Inferior parietal cortex (tissue), 1 donor: ENCODE data around the gene STRN3.
"Not testable (repeated sequence)": the region's sequence is repeated elsewhere in the genome, so short reads cannot be mapped to it uniquely, and the experiment has no call there.

Experiments used
- DNase-seq: peaks from one replicate; pipeline ENCODE4 v3.0.0-alpha.2; 2016; ENCODE audit errors: extremely low spot score

Gene STRN3

DNA sequence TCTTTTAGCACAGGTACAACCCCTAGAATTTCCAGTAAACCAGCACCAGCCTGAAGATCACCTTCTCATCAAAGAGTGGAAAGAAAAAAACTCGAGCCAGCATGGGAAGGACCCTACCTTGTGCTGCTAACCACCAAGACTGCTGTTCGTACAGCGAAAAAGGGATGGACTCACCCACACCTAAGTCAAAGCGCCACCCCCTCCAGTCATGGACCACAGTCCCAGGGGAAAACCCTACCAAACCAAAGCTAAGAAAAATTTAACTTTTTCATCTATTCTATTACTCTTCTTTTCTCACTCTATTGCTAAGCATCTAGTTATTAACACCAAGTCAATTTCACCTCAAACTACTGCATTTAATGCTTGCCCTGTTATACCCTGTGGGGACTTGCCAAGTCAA, 56.4 kb downstream of the STRN3 start:
- not testable (repeated sequence) for DNase-seq

DNA sequence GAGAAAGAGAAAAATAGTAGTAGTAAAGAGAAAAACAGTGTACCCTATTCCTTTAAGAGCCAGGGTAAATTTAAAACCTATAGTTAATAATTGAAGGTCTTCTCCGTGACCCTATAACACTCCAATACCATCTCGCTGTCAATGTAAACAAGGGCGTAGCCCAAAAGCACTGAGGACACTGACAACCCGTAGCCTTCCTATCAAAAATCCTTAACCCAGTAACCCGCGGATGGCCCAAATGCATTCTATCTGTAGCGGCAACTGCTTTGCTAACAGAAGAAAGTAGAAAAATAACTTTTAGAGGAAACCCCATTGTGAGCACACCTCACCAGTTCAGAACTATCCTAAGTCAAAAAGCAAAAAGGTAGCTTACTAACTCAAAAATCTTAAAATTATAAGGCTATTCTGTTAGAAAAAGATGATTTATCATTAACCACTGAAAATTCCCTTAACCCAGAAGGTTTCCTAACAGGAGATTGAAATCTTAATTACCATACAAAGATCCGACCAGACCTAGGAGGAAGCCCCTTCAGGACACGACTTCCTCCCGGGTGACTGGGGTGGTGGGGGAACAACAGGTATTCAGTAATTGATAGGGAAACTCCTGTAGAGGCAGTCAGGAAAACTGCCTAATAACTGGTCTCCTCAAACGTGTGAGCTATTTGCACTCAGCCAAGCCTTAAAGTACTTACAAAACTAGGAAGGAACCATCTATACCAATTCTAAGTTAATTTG, 58.6 kb downstream of the STRN3 start:
- not testable (repeated sequence) for DNase-seq

DNA sequence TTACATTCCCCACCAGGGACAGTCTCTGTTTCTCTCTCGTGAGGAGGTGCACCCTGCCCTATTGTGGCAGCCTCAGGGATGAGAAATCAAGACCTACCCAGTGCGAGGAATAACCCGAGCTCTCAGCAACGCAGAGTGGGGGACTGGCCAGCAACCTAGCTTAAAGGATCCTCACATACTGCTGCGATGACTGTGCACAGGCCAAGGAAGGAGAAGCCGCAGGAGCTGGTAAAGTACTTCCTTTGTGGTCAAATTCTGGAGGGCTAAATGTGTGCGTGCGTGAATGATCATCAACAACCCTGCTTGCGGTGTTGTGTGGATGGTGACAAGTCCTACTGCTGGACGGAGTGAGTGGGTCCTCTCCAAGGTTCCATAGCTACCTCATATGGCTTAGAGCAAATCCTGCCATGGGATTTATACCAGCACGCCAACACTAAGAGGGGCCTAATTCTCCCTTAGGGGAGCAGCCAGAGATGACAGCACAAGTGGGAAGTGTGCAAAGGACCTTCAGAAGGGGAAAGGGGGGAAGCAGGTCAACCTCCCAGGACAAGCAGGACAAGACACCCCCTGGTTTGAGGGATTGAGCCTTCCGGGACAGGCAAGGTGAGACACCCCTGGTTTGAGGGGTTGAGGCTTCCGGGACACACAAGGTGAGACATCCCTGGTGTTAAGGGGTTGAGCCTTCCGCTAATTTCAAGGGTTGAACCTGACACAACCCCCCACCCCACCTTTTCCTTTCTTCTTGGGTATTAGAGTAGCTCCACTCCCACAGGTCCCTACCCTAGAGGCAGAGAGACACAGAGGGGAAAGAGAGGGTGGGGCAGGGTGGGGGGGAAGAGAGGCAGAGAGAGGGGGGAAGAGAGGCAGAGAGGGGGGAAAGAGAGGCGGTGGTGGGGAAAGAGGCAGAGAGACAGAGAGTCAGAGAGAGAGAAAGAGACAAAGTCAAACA, 59.5 kb downstream of the STRN3 start:
- DNase-seq: no peak

GRCh38 chr14:30965861-30966260, 60.3 kb downstream of the STRN3 start:
- DNase-seq: not testable (repeated sequence)

DNA sequence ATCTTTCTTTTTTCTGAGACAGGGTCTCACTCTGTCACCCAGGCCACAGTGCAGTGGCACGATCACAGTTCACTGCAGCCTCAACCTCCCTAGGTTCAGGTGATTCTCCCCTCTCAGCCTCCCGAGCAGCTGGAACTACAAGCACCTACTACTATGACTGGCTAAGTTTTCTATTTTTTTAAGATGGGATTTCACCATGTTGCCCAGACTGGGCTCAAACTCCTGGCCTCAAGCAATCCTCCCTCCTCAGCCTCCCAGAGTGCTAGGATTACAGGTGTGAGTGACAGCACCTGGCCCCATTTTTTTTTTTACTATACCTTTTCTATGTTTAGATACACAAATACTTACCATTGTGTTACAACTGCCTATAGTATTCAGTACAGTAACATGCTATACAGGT, 63.6 kb downstream of the STRN3 start:
- not testable (repeated sequence) for DNase-seq

GRCh38 chr14:30961330-30961729, 64.8 kb downstream of the STRN3 start:
- DNase-seq: no peak

DNA sequence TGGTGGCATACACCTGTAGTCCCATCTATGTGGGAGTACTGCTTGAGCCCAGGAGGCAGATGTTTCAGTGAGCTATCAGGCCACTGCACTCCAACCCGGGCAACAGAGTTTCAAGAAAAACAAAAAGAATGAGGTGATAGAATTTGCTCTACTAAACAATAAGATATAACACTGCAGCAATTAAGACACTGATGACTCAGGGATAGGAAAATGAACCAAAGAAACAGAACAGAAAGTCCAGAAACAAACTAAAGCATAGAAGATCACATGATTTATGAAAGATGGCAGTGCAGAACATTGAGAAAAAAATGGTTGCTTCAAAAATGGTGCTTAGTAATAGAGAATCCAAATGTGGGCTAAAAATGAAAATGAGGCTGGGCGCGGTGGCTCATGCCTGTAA, 66.0 kb downstream of the STRN3 start:
- no peak for DNase-seq

- no peak for DNase-seq
These were observed 67.4 kb downstream of the STRN3 start for GRCh38 chr14:30958555-30959407.

GRCh38 chr14:30957813-30958370, 68.3 kb downstream of the STRN3 start:
- no peak for DNase-seq

- DNase-seq: no peak
These were observed 76.5 kb downstream of the STRN3 start for GRCh38 chr14:30949651-30950050.

- DNase-seq: no peak
These were observed 82.5 kb downstream of the STRN3 start for GRCh38 chr14:30943694-30944093.

DNA sequence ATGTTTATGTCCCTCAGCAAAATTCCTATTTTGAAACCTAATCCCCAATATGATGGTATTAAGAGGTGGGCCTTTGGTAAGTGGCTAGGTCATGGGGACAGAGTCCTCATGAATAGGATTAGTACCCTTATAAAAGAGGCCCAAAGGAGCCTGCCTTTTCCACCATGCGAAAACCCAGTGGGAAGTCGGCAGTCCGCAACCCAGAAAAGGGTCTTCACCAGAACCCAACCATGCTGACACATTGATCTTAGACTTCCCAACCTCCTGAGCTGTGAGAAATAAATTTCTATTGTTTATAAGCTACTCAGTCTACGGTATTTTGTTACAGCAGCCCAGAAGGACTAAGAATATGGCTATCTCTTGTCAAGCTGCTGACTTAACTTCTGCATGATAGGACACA, 85.3 kb downstream of the STRN3 start:
- DNase-seq: no peak

DNA sequence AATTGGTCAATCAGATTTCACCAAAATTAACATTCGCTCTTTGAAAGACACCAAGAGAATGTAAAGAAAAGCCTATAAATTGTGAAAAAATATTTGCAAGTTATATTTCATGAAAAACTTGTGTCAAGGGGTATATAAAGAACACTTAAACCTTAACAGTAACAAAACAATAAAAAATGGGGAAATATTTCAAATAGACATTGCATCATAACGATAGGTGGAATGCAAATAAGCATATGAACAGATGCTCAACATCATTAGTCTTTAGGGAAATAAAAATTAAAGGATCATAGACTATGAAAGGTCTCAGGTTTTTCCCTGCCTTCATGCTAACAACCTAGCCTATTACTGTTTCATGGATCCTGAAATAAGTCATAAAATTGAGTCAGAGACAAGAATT, 87.6 kb downstream of the STRN3 start:
- DNase-seq: no peak

GRCh38 chr14:30935445-30935844, 90.7 kb downstream of the STRN3 start:
- DNase-seq: no peak

DNA sequence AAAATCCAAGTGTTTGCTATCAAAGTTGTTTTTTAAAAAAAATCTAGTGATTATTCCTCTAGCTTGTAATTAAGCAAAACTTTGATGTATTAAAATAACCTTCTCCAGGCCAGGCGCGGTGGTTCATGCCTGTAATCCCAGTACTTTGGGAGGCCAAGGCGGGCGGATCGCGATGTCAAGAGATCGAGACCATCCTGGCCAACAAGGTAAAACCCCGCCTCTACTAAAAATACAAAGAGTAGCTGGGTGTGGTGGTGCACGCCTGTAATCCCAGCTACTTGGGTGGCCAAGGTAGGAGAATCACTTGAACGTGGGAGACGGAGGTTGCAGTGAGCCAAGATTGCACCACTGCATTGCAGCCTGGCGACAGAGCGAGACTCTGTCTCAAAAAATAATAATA, 92.2 kb downstream of the STRN3 start:
- not testable (repeated sequence) for DNase-seq

DNA sequence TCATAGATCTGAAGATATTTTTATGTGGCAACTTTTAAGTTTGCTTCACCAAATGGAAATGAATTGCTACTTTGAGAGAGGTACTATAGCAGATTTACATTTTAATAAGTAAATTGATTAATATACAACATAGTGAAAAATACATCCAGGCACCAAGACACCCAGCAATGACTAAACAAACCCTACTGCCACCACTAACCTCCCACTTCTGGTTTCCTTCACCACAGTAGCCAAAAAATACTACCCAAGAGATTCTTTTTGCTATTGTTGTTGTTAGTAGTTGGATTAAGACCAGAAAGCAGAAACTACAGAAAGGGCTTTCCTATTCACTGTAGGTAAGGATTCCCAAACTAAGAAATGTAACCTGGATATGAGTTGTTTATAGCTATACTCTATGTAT, 97.7 kb downstream of the STRN3 start:
- no peak for DNase-seq

DNA sequence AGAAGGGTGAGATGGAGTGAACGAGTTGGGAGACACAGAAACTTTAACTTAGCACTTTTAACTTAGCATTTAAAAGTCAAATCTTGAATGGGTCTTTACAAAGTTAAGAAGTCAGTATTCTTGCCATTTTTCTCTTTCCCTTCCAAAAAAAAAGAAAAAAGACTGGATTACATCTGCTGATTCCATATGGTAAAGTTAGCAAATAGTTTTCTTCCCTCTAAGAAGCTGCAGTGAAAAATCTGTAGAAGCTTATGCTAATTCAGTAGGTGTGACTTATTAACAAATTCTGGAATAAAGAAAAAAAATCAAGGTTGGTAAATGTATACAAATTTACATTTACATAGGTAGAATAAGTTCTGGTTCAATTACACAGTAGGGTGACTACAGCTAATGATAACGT, 100.9 kb downstream of the STRN3 start:
- no peak for DNase-seq

DNA sequence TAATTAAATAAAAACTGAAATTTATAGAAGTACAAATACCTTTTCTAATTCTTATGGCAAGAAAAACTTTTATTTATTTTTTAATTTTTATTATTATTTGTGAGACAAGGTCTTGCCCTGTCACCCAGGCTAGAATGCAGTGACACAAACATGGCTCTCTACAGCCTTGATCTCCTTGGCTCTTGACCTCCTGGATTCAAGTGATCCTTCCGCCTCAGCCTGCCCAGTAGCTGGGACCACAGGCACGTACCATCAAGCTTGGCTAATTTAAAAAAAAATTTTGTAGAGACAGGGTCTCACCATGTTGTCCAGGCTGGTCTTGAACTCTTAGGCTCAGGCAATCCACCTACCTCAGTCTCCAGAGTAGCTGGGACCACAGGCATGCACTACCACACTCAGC, 104.4 kb downstream of the STRN3 start:
- no peak for DNase-seq

DNA sequence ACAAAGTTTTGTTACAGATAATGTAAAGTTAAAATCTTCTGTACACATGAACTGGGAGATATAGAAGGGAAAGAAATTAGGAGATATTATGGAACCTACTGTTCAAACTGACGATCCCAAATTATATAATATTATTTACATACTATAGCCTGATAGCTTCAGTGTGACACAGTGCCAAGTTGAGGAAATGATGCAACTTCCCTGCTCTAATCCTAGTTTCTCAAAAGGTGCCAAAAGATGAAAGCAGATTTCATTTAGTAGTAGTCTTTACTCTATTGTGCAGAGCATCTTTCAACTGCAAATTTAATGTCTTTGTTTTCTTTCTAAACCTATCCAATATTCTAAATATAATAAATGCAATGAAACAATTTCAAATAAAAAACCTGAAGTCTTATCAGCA, 104.9 kb downstream of the STRN3 start:
- no peak for DNase-seq

DNA sequence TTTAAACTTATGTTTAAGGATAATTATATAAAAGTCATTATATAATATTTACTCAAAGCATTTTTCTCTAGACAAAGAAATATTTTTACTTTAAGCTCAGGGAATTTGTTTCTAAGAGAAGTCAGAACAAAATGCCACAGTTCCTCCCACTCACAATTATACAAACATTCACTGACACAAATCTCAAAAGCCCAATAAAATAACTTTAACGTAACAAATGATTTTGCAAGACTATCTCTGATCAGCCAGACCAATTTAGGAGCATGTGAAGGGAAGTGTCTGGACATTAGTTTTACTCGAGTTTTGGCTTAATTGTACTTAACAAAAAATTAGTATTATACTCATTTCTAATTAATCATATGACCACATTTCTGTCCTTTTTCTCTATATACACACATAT, 110.6 kb downstream of the STRN3 start:
- DNase-seq: no peak

DNA sequence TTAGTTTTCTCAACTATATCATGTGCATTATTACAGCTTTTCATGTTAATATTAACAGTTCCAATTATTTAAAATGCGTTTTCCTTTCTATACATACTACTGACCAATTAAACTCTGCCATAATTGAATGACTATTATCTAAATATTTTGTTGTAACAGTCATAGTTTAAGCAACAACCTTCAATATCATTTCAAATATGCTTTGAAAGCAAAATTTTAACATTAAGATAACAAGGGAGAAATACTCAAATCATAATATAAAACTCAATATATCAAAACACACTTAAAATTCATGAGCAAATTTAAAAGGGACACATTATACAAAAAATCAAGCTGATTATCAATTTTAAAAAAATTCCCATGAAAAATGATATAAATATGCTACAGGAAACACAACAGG, 111.4 kb downstream of the STRN3 start:
- no peak for DNase-seq

DNA sequence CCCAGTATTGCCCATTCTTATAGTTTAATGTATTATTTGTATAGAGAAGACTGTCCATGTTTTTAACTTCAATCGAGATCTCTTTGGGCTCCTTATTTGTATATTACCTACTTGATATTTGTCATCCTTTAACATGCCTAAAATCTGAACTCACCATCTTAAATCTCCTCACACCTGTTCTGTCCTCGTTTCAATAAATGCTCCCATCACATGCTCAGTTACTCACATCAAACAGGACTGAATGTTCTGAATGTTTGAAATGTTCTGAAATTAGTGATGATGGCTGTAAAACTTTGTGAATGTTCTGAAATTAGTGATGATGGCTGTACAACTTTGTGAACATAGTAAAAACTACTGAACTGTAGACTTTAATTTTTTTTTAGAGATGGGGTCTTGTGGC, 117.4 kb downstream of the STRN3 start:
- DNase-seq: no peak
